H9 (cell line): Measurements from ENCODE around the gene ZNF609. TPM values are rescaled to one million over a fixed set of nuclear protein-coding genes. Genes with fewer than 3 reads are reported as not detected.

Experiments
- DNase-seq: peaks from one replicate; pipeline ENCODE4 v3.0.0-alpha.2; 2017
- H2AFZ ChIP-seq: one replicate; pipeline ENCODE4 v1.6.1; 2013; ENCODE audit warnings: mild to moderate bottlenecking, low read length, control low read depth, moderate library complexity
- H2AK5ac ChIP-seq: 2 replicates; pipeline ENCODE4 v1.6.1; 2013; ENCODE audit warnings: low read length, control low read depth, mixed read lengths; ENCODE audit not compliant: insufficient read length
- H2BK120ac ChIP-seq: one replicate; pipeline ENCODE4 v1.6.1; 2013; ENCODE audit warnings: low read depth, mild to moderate bottlenecking, low read length, control low read depth, inconsistent platforms; ENCODE audit not compliant: poor library complexity, severe bottlenecking
- H2BK12ac ChIP-seq: 2 replicates; pipeline ENCODE4 v1.6.1; 2013; ENCODE audit warnings: low read length, control low read depth, mixed read lengths, low read depth; ENCODE audit not compliant: insufficient read length
- H2BK15ac ChIP-seq: 2 replicates; pipeline ENCODE4 v1.6.1; 2013; ENCODE audit warnings: low read depth, low read length, control low read depth
- H2BK20ac ChIP-seq: one replicate; pipeline ENCODE4 v1.6.1; 2013; ENCODE audit warnings: low read depth, mild to moderate bottlenecking, low read length, control low read depth, inconsistent platforms; ENCODE audit not compliant: poor library complexity, severe bottlenecking
- H2BK5ac ChIP-seq: 2 replicates; pipeline ENCODE4 v1.6.1; 2013; ENCODE audit warnings: low read length, control low read depth, mixed read lengths; ENCODE audit not compliant: insufficient read length
- H3K14ac ChIP-seq: 2 replicates; pipeline ENCODE4 v1.6.1; 2013; ENCODE audit warnings: low read length, control low read depth; ENCODE audit not compliant: insufficient read depth
- H3K18ac ChIP-seq: 2 replicates; pipeline ENCODE4 v1.6.1; 2013; ENCODE audit warnings: low read depth, mild to moderate bottlenecking, mixed read lengths, low read length, control low read depth; ENCODE audit not compliant: insufficient read length
- H3K23ac ChIP-seq: 2 replicates; pipeline ENCODE4 v1.6.1; 2013; ENCODE audit warnings: low read length, control low read depth, mixed read lengths, low read depth; ENCODE audit not compliant: insufficient read length
- H3K23me2 ChIP-seq: 2 replicates; pipeline ENCODE4 v1.6.1; 2013; ENCODE audit warnings: low read depth, mild to moderate bottlenecking, mixed read lengths, low read length, control low read depth; ENCODE audit not compliant: insufficient read length, poor library complexity, severe bottlenecking
- H3K27ac ChIP-seq: 2 replicates; pipeline ENCODE4 v1.5.1; 2013; ENCODE audit warnings: low read length, control low read depth, mixed read lengths, low read depth; ENCODE audit not compliant: insufficient read length
- H3K27me3 ChIP-seq: 2 replicates; pipeline ENCODE4 v1.6.1; 2013; ENCODE audit warnings: low read length, control low read depth, inconsistent platforms; ENCODE audit not compliant: insufficient read depth
- H3K4ac ChIP-seq: 2 replicates; pipeline ENCODE4 v1.6.1; 2013; ENCODE audit warnings: low read depth, mild to moderate bottlenecking, control low read depth, inconsistent platforms, low read length, moderate library complexity
- H3K4me1 ChIP-seq: 2 replicates; pipeline ENCODE4 v1.6.1; 2013; ENCODE audit warnings: low read length, control low read depth, inconsistent platforms; ENCODE audit not compliant: insufficient read depth
- H3K4me2 ChIP-seq: 2 replicates; pipeline ENCODE4 v1.6.1; 2013; ENCODE audit warnings: low read length, control low read depth, mixed read lengths; ENCODE audit not compliant: insufficient read length, insufficient read depth
- H3K56ac ChIP-seq: 2 replicates; pipeline ENCODE4 v1.6.1; 2013; ENCODE audit warnings: low read depth, mild to moderate bottlenecking, mixed read lengths, low read length, control low read depth; ENCODE audit not compliant: insufficient read length
- H3K79me1 ChIP-seq: 2 replicates; pipeline ENCODE4 v1.6.1; 2013; ENCODE audit warnings: low read depth, mild to moderate bottlenecking, moderate library complexity, low read length, control low read depth, inconsistent platforms; ENCODE audit not compliant: insufficient read depth, poor library complexity, severe bottlenecking
- H3K79me2 ChIP-seq: 2 replicates; pipeline ENCODE4 v1.6.1; 2013; ENCODE audit warnings: low read length, control low read depth, inconsistent platforms; ENCODE audit not compliant: insufficient read depth
- H3K9ac ChIP-seq: 2 replicates; pipeline ENCODE4 v1.6.1; 2013; ENCODE audit warnings: low read length, control low read depth, mixed read lengths; ENCODE audit not compliant: insufficient read length; ENCODE audit errors: extremely low read depth
- H3K9me3 ChIP-seq: one replicate; pipeline ENCODE4 v1.6.1; 2013; ENCODE audit warnings: low read depth, low read length, inconsistent platforms; ENCODE audit not compliant: control insufficient read depth
- H3T11ph ChIP-seq: one replicate; pipeline ENCODE4 v1.6.1; 2013; ENCODE audit warnings: mild to moderate bottlenecking, low read length, control low read depth, inconsistent platforms
- H4K20me1 ChIP-seq: one replicate; pipeline ENCODE4 v1.6.1; 2013; ENCODE audit not compliant: control insufficient read depth, insufficient read length, insufficient read depth
- H4K5ac ChIP-seq: 2 replicates; pipeline ENCODE4 v1.6.1; 2013; ENCODE audit warnings: low read depth, mild to moderate bottlenecking, mixed read lengths, low read length, control low read depth; ENCODE audit not compliant: insufficient read length
- H4K8ac ChIP-seq: replicated peaks from 2 replicates; pipeline ENCODE4 v1.6.1; 2013; ENCODE audit warnings: low read length, control low read depth, mixed read lengths, low read depth; ENCODE audit not compliant: insufficient read length
- H4K91ac ChIP-seq: 2 replicates; pipeline ENCODE4 v1.6.1; 2013; ENCODE audit warnings: low read depth, mild to moderate bottlenecking, moderate library complexity, mixed read lengths, low read length, control low read depth; ENCODE audit not compliant: insufficient read length
- H3K27ac Mint-ChIP-seq, 3 experiments: 2 replicates in 2 of 3; 3 replicates in 1 of 3; pipeline ENCODE4 v1.8.0; 2020 to 2021; ENCODE audit warnings: mixed read lengths in 3 of 3, mild to moderate bottlenecking in 1 of 3, moderate library complexity in 1 of 3
- H3K27me3 Mint-ChIP-seq: 2 replicates; pipeline ENCODE4 v1.8.0; 2021; ENCODE audit warnings: low read depth, mild to moderate bottlenecking, moderate library complexity, mixed read lengths
- H3K36me3 Mint-ChIP-seq, 3 experiments: 2 replicates in 2 of 3; 3 replicates in 1 of 3; pipeline ENCODE4 v1.8.0; 2020 to 2021; ENCODE audit warnings: low read depth in 3 of 3, mixed read lengths in 3 of 3; ENCODE audit not compliant: insufficient read depth in 1 of 3
- H3K4me1 Mint-ChIP-seq, 2 experiments: 2 replicates each; pipeline ENCODE4 v1.8.0; 2020; ENCODE audit warnings: mixed read lengths in 2 of 2
- H3K4me3 Mint-ChIP-seq, 2 experiments: 2 replicates in 1 of 2; 3 replicates in 1 of 2; pipeline ENCODE4 v1.8.0; 2020 to 2021; ENCODE audit warnings: mild to moderate bottlenecking in 2 of 2, mixed read lengths in 2 of 2, moderate library complexity in 1 of 2
- H3K9me3 Mint-ChIP-seq, 2 experiments: 2 replicates in 1 of 2; 3 replicates in 1 of 2; pipeline ENCODE4 v1.8.0; 2020; ENCODE audit warnings: mild to moderate bottlenecking in 2 of 2, mixed read lengths in 2 of 2, moderate library complexity in 1 of 2
- WGBS: extraction: QIAGEN DNeasy Blood & Tissue Kit; methylation state at CpG from one replicate; pipeline ENCODE4 v1.1.7; 2013; ENCODE audit warnings: missing lambda C conversion rate, low lambda C conversion rate, mixed read lengths; ENCODE audit not compliant: insufficient read length; ENCODE audit errors: extremely low coverage; 5-methylcytosine and 5-hydroxymethylcytosine counted together
- total RNA-seq: library from RNA; stranded (reverse); gene quantifications from 2 replicates; pipeline ENCODE4 v1.2.1, GENCODE V29; 2021
- TF ChIP-seq, protein P1 (sequence below): fragments of 200-600 bp; sonication (generic); conservative IDR thresholded peaks from 3 replicates; pipeline ENCODE4 v1.8.0; 2021; ENCODE audit warnings: antibody characterized with exemption, mild to moderate bottlenecking

Gene ZNF609
- total RNA-seq, 1 experiment from 2014 or later, result 45.3 TPM

DNA sequence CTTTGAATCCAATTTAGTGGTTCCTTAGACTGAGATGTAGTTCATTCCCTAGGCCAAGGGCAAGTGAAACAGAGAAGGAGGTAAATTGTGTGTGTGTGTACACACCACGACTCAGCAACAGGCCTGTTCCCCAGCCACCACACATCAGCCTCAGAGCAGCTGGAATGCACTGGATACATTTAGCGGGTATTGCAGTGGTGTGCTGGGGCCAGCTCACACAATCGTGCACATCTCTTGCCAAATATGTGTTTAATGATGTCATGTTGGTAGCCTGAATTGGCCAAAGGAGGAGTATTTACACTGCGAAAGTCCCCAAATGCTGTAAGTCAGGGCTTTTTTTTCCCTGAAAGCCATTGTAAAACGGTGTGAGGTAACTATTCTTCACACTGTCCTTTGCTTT, 232.8 kb downstream of the ZNF609 start:
- H2BK5ac ChIP-seq, result no peak overlapping the region
- Mint-ChIP-seq H3K4me3 (no peak overlapping the region), H3K9me3 (no peaks in the 10 kb centered on the region), H3K36me3 (peaks cover 61 to 96% (median 78%) of the 10 kb centered on the region in 3 experiments; a peak in 6 of 7 replicates), H3K27ac (peak overlapping the region; percentile 17 to 77 (median 44); a peak in 2 of 7 replicates), H3K27me3 (no peaks in the 10 kb centered on the region; the same call in 1 of the 2 replicates), H3K4me1 (peaks cover 51 to 60% of the 10 kb centered on the region in 2 experiments)
- H3K4ac ChIP-seq, result no peak overlapping the region
- no peaks in the 10 kb centered on the region for H3K9me3 ChIP-seq
- H2BK12ac ChIP-seq, result no peak overlapping the region
- no peak overlapping the region for H3K9ac ChIP-seq
- no peak overlapping the region for H3K4me2 ChIP-seq
- H3K18ac ChIP-seq, result no peak overlapping the region
- no peak overlapping the region for H2BK120ac ChIP-seq
- H2AFZ ChIP-seq, result no peak overlapping the region
- H4K20me1 ChIP-seq, result no peaks in the 10 kb centered on the region
- no peaks in the 10 kb centered on the region for H3K23me2 ChIP-seq
- H2BK15ac ChIP-seq, result no peak overlapping the region
- H3K27ac ChIP-seq, result no peak overlapping the region
- peaks cover 14% of the 10 kb centered on the region for H3K79me1 ChIP-seq
- H3K27me3 ChIP-seq, result no peaks in the 10 kb centered on the region
- no peak overlapping the region for H2BK20ac ChIP-seq
- no CpG with 5 or more reads among the region's 5 CpGs for WGBS
- H3K4me1 ChIP-seq, result peaks cover 9% of the 10 kb centered on the region; the same call in 1 of the 2 replicates
- no peak for DNase-seq
- H4K91ac ChIP-seq, result no peak overlapping the region
- H3K23ac ChIP-seq, result no peak overlapping the region
- no peak overlapping the region for H3K14ac ChIP-seq
- H2AK5ac ChIP-seq, result no peak overlapping the region
- TF ChIP-seq, protein P1, sequence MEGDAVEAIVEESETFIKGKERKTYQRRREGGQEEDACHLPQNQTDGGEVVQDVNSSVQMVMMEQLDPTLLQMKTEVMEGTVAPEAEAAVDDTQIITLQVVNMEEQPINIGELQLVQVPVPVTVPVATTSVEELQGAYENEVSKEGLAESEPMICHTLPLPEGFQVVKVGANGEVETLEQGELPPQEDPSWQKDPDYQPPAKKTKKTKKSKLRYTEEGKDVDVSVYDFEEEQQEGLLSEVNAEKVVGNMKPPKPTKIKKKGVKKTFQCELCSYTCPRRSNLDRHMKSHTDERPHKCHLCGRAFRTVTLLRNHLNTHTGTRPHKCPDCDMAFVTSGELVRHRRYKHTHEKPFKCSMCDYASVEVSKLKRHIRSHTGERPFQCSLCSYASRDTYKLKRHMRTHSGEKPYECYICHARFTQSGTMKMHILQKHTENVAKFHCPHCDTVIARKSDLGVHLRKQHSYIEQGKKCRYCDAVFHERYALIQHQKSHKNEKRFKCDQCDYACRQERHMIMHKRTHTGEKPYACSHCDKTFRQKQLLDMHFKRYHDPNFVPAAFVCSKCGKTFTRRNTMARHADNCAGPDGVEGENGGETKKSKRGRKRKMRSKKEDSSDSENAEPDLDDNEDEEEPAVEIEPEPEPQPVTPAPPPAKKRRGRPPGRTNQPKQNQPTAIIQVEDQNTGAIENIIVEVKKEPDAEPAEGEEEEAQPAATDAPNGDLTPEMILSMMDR, result no peak
- no peak overlapping the region for H3K56ac ChIP-seq
- H4K8ac ChIP-seq, result no peak overlapping the region
- H3T11ph ChIP-seq, result no peak overlapping the region
- H3K79me2 ChIP-seq, result peaks cover 19% of the 10 kb centered on the region; the same call in 1 of the 2 replicates
- H4K5ac ChIP-seq, result no peak overlapping the region
